Activated T-cell treated with anti-CD3 and anti-CD28 coated beads for 4 hours (primary cell): ENCODE data around the gene AP3S1.
"Not testable (repeated sequence)": the region's sequence is repeated elsewhere in the genome, so short reads cannot be mapped to it uniquely, and the experiment has no call there.

ENCODE experiments used
- DNase-seq: peaks from one replicate; pipeline ENCODE4 v3.0.0-alpha.2; 2020

AP3S1 gene

DNA sequence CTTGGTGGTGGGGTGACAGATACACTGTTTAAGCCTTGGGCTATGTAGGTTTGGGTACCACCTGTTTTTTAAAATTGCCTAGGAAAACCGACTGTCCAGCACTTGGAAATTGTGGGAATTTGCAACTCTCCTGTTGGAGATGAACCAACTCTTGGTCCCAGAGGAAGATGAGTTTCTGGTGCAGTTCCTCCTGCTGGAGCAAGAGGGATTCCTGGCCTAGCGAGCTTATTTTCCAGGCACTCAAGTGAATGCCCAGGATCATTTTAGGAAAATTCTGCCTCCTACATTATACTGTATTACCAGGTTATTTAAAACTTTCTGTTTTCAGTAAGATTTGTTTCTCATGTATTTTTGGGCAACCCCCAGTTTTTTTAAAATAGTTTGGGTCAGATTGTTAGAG lies 33.7 kb downstream of the AP3S1 start:
- no peak for DNase-seq

DNA sequence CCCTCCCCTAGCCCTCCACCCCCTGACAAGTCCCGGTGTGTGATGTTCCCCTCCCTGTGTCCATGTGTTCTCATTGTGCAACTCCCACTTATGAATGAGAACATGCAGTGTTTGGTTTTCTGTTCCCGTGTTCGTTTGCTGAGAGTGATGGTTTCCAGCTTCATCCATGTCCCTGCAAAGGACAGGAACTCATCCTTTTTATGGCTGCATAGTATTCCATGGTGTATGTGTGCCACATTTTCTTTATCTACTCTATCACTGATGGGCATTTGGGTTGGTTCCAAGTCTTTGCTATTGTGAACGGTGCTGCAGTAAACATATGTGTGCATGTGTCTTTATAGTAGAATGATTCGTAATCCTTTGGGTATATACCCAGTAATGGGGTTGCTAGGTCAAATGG lies 35.6 kb downstream of the AP3S1 start:
- not testable (repeated sequence) for DNase-seq

DNA sequence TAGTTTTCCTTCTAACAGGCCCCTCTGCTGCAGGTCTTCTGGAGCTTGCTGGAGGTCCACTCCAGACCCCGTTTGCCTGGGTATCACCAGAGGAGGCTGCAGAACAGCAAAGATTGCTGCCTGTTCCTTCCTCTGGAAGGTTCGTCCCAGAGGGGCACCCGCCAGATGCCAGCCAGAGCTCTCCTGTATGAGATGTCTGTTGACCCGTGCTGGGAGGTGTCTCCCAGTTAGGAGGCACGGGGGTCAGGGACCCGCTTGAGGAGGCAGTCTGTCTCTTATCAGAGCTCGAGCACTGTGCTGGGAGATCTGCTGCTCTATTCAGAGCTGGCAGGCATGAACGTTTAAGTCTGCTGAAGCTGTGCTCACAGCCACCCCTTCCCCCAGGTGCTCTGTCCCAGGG lies 40.7 kb downstream of the AP3S1 start:
- not testable (repeated sequence) for DNase-seq

DNA sequence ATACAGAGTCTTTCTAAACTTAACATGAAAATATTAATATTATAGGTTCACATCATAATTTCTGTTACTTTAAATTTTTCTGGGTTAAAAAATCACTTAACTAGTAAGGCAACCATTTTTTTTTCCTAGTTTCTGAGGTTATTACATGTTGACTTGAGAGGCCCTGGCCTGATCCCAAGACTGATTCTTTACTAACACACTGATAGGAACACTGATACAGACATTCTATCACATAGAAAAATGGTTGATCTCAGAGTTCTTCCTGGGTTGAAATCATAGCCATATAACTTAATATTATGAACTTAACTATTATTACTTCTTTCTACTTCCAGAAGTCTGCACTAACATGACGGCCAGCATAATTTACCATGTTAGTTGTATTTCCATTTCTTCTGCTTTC lies 43.0 kb downstream of the AP3S1 start:
- DNase-seq = no peak

DNA sequence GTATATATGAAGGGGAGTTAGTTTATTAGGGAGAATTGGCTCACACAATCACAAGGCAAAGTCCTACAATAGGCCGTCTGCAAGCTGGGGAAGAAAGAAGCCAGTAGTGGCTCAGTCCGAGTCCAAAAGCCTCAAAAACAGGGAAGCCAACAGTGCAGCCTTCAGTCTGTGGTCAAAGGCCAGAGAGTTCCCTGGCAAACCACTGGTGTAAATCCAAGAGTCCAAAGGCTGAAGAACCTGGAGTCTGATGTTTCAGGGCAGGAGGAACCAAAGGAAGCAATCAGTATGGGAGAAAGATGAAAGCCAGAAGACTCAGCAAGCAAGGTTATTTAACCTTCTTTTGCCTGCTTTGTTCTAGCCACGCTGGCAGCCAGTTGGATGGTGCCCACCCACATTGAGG lies 43.5 kb downstream of the AP3S1 start:
- not testable (repeated sequence) for DNase-seq

DNA sequence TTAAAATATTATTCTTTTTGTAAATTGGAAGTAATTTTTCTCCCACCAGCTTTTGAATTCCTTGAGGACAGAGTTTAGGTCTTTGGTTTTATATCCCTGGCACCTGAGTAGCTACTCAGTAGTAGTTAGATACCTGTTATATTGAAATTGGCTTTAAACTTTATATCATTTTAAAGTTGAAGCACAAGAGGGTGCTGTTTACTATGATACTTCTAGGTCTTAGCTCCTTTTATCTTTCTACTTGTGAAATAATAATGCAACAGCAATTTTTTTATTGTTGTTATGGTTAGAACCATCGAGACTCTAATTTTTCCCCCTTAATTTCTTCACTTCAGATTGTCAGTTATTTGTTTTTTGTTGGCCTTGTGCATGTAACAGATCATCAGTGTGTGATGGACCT lies 46.3 kb downstream of the AP3S1 start:
- no peak for DNase-seq

DNA sequence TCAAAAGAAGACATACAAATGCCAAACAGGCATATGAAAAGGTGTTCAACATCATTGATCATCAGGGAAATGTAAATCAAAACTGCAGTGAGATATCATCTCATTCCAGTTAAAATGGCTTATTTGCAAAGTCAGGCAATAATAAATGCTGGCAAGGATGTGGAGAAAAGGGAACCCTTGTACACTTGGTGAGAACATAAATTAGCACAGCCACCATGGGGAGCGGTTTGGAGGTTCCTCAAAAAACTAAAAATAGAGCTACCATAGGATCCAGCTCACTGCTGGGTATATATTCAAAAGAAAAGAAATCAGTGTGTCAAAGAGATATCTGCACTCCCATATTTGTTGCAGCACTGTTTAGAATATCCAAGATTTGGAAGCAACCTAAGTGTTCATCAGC lies 50.3 kb downstream of the AP3S1 start:
- DNase-seq = no peak

DNA sequence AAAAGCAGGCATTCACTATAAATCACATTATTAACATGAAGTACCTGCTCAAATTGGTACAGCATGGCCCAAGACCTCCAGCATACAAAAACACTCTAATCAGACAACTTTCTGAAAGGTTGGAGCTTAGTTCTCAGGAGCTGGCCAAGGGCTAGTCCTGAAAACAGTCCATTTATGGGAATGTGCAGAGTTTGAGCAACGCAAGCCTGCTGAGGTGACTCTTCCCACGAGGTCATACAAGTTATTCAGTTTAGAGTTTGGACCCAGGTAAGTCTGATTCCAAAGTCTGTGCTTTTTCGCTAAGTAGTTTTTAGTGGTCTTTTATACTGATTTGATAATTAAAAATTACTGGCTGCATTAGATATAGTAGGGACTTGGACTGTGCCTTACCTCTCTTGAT lies 52.6 kb downstream of the AP3S1 start:
- no peak for DNase-seq

DNA sequence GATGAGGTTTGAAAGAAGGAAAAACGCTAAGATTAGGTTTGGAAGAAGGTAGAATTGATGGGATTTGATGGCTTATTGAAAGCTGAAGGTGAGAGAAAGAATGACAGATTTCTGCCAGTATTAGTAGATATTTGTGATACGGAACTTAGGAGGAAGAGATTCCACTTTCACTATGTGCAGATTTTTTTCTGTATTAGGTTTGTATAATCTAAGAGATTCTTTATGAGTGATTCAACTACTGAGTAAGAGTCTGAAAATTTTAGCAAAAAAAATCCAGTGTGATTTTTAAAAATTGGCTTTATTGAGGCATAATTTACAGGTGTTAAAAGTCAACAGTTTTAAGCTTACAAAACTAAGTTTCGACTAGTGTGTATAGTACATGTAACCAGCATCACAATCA lies 54.1 kb downstream of the AP3S1 start:
- no peak for DNase-seq

DNA sequence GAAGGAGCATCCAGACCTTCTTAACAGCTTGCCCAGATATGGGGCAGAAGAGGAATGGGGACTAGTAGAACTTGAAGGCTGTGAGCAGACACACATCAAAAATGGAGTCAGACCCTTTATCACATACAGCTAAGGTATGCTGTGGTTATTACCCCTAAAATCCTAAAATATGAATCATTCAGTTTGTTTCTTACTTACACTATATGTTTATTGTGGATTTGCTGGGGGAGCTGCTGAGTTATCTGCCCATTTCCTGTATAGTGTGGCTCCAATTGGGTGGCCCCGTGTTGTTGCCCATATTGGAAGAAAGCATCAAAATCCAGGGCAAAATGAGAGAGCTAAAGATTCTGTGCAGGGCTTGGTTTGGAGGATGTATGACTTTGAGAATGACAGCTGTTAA lies 56.9 kb downstream of the AP3S1 start:
- DNase-seq = no peak

DNA sequence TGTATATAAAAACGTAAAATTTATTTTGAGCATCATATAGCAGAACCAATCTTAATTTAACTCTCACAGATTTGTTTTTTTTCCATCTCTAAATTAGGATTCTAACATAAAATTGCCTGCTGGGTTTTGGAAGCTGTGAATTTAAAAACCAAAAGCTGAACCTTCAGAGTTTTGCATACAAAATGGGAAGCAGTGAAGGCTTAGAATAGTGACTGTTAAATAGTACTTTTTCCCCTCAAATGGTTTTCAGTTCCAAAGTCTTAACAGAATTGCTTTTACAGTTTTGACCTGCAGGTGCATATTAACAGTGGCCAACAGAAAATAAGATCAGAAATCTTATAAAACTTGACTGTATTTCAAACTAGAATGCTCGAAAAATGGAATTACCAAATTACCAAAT lies 65.4 kb downstream of the AP3S1 start:
- no peak for DNase-seq

DNA sequence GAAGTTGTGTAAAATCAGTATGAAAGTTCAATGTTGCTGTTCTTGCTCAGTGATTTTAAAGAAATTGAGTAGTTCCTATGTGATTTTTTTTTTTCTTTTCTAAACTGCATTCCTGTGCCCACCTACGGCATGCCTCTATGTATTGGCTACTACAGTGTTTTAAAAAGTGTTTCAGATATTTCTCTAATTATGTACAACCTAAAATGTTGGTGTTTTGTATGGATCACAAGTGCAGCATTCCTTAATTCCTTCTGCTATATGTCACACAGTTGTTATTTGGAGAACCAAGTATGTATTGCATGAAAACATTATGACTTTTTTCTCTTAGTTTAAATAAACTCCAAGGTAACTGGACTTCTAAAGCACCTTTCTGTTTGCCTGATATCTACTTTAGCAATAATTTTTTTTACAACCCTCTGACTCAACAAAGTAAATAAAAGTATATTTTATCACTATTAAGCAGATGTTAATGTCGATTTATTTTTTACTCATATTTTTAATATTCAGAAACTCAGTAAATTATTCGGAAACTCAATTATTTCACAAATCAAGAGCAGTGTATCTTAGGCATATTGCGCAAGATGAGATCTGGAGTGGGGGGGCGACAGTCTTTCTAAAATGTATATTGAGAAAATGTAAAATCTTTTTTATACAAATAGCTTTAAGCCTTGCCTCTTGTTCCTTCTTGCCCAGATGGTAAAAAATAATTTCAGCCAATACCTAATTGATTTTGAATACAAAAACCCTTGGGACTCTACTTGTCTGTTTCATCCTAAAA lies 72.1 kb downstream of the AP3S1 start:
- not testable (repeated sequence) for DNase-seq

DNA sequence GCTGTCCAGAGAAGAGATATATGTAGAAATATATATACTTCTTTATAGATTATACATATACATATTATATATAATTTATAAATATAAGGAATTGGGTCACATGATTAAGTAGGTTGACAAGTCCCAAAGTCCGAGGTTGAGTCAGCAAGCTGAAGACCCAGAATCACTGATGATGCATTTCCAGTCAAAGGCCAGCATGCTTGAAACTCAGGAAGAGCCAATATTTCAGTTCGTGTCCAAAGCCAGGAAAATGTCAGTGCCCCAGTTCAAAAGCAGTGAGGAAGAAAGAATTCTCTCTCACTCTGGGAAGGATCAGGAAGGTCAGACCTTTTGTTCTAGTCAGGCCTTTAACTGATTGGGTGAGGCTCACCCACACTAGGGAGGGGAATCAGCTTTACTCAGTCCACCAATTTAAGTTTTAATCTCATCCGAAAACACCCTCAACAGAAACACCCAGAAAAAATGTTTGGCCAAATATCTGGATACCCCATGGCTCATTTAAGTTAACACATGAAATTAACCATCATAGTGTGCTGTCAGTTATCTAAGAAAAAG lies 78.5 kb downstream of the AP3S1 start:
- no peak for DNase-seq

DNA sequence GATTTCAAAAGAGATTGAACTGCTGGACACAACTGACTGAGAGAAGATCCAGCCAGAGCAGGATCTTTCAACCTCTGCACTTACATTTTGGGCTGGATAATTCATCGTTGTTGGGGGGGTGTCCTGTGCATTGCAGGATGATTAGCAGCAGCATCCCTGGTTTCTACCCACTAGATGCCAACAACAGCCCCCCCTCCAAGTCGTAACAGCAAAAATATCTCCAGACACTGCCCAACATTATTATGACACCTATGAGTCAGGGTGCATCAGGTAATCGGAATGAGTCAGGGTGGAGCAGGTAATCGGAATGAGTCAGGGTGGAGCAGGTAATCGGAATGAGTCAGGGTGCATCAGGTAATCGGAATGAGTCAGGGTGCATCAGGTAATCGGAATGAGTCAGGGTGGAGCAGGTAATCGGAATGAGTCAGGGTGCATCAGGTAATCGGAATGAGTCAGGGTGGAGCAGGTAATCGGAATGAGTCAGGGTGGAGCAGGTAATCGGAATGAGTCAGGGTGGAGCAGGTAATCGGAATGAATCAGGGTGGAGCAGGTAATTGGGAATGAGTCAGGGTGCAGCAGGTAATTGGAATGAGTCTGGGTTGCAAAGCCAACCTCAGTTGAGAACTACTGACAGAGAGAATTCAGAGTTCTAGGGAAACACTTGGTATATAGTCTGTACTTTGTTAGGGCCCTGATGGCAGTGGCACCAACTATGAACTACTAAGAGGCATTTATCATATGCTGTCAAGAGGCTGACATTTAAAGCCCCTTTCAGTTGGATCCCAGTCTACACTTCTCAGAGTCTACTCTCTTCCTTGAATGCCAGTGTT lies 87.1 kb downstream of the AP3S1 start:
- DNase-seq = not testable (repeated sequence)

DNA sequence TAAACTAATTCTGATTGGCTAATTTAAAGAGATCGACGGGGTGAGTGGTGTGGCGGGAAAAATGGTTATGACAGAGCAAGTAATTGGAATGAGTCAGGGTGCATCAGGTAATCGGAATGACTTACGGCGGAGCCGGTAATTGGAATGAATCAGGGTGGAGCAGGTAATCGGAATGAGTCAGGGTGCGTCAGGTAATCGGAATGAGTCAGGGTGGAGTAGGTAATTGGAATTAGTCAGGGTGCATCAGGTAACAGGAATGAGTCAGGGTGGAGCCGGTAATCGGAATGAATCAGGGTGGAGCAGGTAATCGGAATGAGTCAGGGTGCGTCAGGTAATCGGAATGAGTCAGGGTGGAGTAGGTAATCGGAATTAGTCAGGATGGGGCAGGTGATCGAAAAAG lies 88.4 kb downstream of the AP3S1 start:
- DNase-seq = not testable (repeated sequence)

DNA sequence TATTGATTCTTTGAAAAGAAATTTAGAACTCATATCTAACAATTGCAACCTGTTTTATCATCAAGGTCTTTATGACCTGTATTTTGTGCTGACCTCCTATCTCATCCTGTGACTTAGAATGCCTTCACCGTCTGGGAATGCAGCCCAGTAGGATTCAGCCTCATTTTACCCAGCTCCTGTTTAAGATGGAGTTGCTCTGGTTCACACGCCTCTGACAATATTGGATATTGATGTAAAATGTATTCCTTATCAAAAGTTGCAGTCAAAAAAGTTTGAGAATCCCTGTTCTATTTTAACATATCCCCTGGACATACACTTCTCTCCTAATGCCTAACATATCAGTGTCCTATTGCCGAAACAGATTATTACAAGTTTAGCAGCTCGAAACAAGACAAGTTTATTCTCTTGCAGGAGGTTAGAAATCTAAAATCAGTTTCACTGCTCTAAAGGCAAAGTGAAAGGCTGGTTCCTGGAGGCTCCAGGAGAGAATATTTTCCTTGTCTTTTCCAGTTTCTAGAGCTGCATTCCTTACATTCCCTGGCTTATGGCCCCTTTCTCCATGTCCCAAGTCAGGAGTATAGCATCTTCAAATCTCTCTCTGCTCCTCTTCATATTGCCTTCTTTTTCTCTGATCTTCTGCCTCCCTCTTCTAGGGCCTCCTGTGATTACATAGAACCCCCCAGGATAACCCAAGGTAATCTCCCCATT lies 89.0 kb downstream of the AP3S1 start:
- no peak for DNase-seq

DNA sequence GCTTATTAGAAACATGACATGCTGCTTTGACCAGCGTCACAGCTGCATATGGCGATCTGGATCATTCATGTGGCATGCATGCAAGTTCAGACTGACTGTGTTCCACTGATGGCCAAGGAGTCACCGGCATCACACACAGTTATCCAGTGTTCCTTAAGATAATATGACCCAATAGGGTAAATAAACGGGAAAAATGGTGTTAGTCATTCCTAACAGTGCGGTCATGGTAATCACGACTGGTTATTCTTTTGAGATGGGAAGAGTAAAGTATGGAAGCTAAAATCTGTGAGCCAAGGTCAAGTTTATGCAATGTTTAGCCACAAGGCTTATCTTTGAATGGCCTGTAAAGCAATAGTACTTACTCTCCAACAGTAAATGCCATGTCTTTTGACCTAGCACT lies 91.3 kb downstream of the AP3S1 start:
- DNase-seq = no peak

DNA sequence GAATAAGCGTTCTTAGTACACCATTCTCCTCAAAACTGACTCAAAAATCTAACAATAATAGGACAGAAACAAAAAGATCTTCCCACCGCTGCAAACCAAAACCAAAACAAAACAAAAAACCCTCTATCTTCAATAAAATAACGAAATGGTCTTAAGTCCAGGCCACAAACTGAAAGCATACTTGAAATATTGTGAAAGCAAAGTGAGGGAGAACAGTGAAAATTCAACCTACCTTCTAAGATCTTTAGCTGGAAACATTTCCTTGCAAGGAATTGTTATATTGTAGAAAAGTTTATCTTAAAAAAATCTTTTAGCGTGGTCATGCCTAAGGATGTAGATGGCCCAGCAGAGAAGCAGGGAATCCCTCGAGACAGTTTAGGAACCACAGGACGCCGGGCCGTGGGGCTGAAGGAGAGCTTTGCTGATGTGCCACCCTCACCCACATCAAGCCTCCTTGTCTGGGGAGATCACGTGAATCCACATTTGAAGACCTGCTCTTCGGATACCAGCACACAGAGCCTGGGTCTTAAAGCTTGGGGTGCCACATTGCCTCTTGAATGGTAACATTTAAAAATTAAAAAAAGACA lies 92.7 kb downstream of the AP3S1 start:
- no peak for DNase-seq

DNA sequence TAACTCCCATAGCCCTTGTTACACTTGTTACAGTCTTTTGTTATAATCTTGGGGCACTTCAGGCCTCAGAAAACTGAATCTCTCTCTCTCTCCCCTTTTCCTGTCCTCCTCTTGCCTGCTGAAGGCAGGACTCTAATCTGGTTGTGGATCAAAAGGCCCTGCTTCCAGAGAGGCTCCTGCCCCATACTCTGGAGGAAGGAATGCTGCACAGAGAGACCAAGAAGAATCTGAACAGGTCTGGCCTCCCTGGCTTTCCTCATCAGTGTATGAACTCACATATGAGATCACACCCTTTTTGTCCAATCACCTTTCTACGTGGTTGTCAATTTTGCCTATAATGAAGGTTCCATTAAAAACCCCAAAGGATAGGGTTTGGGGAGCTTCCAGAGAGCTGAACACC lies 94.3 kb downstream of the AP3S1 start:
- DNase-seq = no peak

DNA sequence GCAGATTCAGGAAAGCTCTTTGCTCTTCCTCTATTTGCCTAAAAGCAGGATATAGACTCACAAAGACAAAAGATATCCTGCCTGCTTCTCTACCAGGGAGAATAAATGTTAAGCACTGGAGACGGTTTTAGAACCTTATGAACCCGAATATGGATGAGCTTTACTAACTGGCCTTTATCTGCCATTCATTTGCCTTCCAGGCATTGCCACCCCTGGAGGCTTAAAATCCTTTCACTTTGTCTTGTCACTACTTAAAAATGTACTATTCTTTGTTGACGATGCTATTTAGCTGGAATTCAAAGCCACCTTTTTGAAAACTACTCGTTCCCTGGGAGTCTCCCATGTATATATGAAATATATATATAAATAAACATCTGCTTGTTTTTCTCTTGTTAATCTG lies 97.3 kb downstream of the AP3S1 start:
- no peak for DNase-seq

DNA sequence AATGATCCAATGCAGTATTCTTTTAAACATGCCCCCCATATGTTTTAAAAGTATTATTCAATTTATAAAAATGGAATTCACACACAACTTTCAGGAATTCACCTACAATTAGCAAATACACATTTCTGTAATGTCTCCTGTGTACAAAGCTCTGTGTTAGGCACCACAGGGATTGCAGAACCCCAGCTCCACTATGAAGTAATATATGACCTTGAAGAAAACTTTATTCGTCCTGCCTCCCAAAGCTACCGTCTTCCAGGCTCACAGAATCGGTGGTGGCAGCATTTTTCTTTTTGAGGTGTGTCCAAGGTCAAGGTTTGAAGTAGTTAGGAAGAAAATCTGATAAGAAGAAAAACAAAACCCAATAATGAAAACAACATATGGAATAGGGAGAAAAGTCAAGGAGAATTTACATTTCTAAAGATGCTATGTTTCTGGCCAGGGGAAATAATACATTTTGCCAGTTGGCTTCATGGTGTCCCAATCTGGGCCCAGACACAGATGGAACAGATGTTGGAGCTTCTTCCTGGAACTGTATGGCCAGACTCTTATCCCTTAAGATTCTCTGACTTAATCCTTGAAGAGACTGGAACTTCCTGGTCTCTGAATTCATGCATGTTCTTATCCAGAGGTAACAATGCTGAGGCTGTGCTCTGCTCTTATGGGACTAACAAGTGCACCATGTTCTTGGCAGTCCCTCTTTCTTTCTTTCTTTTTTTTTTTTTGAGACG lies 98.5 kb downstream of the AP3S1 start:
- DNase-seq = no peak

DNA sequence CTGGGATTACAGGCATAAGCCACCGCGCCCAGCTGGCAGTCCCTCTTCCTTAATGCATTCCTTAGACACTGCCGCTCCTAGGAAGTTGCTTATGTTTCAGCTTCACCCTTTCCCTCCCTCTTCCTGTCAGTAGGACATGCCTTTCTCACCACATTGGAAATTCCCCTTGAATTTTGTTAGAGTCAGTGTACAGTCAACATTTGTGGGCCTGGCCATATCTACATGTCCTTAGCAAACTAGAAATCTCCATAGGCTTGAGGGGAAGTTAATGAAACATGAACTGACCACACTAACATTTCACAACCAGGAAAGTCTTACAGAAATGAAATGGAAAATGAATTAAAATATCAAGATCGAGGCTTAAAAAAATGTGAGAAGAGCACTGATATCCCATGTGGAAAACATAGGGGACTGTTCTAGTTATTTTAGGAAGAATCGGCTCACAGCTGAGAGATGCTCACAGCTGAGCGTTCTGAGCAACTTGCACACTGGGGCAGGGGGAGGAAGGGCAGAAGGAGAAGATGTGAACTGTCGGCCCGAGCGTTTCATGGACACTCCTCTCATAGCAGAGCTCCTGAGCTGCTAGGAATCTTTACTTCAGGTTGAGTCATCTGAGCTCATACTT lies 99.4 kb downstream of the AP3S1 start:
- no peak for DNase-seq
